Raji (cell line): Measurements from ENCODE around the gene CROCC.

ENCODE experiments used
- POLR2A ChIP-seq: IDR thresholded peaks from 2 replicates; pipeline ENCODE4 v1.6.1; 2011; ENCODE audit warnings: low read depth, low read length, control low read depth; ENCODE audit not compliant: insufficient read depth

CROCC gene

GRCh38 chr1:17017435-17017834 is 95.7 kb downstream of the CROCC start:
- TF ChIP-seq POLR2A, result no peak

GRCh38 chr1:17018849-17019248 is 97.1 kb downstream of the CROCC start:
- TF ChIP-seq POLR2A, result no peak

- no peak for TF ChIP-seq POLR2A
These were observed 98.8 kb downstream of the CROCC start for GRCh38 chr1:17020502-17020901.

GRCh38 chr1:17021896-17022295 is 100.2 kb downstream of the CROCC start:
- no peak for TF ChIP-seq POLR2A
